LNCAP (cell line): ENCODE results near the gene TMEM273.

Experiments used
- TF ChIP-seq, protein P1 (sequence below): fragments of 450-650 bp; IDR thresholded peaks from 2 replicates; pipeline ENCODE4 v1.5.1; 2017; ENCODE audit warnings: mild to moderate bottlenecking

Gene TMEM273

DNA sequence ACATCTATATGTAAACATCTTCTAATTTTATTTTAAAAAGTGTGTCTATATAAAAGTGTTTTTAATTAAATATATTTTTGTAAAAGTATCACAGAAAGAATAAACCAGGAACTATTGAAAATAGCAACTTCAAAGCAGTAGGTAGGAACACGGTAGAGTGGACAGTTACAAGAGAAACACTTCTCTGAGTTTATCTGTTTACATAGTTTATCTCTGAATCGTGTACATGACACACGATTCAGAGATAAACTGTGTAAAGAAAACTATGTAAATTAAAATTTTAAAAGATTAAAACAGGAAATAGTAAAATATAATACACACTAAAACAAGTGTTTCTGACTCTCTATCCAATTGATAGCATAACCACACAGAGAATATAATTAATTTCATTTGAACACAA, 29.3 kb downstream of the TMEM273 start:
- TF ChIP-seq, protein P1, sequence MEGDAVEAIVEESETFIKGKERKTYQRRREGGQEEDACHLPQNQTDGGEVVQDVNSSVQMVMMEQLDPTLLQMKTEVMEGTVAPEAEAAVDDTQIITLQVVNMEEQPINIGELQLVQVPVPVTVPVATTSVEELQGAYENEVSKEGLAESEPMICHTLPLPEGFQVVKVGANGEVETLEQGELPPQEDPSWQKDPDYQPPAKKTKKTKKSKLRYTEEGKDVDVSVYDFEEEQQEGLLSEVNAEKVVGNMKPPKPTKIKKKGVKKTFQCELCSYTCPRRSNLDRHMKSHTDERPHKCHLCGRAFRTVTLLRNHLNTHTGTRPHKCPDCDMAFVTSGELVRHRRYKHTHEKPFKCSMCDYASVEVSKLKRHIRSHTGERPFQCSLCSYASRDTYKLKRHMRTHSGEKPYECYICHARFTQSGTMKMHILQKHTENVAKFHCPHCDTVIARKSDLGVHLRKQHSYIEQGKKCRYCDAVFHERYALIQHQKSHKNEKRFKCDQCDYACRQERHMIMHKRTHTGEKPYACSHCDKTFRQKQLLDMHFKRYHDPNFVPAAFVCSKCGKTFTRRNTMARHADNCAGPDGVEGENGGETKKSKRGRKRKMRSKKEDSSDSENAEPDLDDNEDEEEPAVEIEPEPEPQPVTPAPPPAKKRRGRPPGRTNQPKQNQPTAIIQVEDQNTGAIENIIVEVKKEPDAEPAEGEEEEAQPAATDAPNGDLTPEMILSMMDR, result no peak

GRCh38 chr10:49158404-49158803, 29.8 kb downstream of the TMEM273 start:
- TF ChIP-seq, protein P1, result no peak

DNA sequence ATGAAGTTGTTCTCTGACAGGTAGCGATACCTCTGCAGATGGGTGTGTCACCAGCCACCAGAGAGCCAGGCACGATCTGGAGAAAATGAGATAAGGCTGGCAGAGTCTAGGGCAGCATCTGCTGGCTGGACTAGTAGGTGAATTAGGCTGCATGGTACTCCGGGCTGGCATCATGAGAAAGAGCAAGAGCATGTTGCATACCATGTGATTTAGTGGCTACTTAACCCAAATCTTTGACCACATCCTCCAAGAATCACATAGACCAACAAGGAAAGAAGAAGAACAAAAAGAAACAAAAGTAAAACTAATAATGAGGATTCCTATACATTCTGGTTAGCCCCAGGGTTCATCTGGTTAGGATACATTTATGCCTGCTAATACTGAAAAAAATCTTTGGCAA, 31.0 kb downstream of the TMEM273 start:
- TF ChIP-seq, protein P1, result no peak

- TF ChIP-seq, protein P1, result no peak
Measured at GRCh38 chr10:49154641-49155040, 33.5 kb downstream of the TMEM273 start.

DNA sequence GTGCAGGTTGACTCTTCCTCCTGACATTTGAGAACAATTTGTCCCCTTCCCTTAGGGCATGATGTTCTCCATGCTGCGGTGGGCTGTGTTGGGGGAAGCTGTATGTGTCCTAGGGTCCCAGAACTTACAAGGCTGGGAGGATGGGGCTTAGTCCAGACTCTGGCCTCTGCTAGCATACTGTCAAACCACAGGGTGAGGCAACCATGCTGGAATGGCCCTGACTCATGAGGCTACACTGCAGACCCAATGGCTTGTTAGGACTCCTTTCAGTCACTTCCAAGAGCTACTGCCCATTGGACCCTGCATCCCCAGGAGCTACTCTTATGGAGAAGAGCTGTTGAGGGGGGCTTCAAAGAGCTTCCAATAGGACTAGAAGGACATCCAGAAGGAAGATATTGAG, 34.2 kb downstream of the TMEM273 start:
- TF ChIP-seq, protein P1, result no peak

GRCh38 chr10:49153115-49153514, 35.1 kb downstream of the TMEM273 start:
- TF ChIP-seq, protein P1, result no peak

DNA sequence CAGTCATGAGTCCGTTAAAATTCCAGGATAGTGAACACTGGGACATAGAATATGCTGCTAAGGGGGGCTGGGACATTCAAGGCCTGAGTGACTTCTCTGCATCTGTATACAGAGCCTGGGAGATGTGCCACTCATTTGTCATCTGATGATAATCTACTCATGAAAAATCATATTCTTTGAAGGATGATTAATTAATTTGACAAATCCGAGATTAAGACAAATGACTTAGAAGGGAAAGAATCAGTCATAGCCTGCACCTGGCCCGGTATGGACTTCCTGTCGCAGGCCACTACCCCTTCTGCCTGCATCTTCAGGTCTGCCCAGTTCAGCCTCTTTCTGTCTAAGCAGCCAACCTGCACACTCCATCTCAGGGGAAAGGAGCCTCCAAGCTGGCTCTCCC, 35.5 kb downstream of the TMEM273 start:
- TF ChIP-seq, protein P1, result no peak

GRCh38 chr10:49152037-49152436, 36.2 kb downstream of the TMEM273 start:
- TF ChIP-seq, protein P1, result no peak
